AG10803 (cell line): ENCODE data around the gene BABAM1.

Source experiments
- DNase-seq: peaks from one replicate; pipeline ENCODE4 v3.0.0; 2010; ENCODE audit warnings: low read depth
- H3K4me3 ChIP-seq: 2 replicates; pipeline ENCODE4 v1.5.1; 2011; ENCODE audit warnings: mild to moderate bottlenecking, low read length, control low read depth
- TF ChIP-seq, protein P1 (sequence below): conservative IDR thresholded peaks from 2 replicates; pipeline ENCODE4 v1.5.1; 2011; ENCODE audit warnings: mild to moderate bottlenecking, low read length, control low read depth, inconsistent platforms

The BABAM1 gene

DNA sequence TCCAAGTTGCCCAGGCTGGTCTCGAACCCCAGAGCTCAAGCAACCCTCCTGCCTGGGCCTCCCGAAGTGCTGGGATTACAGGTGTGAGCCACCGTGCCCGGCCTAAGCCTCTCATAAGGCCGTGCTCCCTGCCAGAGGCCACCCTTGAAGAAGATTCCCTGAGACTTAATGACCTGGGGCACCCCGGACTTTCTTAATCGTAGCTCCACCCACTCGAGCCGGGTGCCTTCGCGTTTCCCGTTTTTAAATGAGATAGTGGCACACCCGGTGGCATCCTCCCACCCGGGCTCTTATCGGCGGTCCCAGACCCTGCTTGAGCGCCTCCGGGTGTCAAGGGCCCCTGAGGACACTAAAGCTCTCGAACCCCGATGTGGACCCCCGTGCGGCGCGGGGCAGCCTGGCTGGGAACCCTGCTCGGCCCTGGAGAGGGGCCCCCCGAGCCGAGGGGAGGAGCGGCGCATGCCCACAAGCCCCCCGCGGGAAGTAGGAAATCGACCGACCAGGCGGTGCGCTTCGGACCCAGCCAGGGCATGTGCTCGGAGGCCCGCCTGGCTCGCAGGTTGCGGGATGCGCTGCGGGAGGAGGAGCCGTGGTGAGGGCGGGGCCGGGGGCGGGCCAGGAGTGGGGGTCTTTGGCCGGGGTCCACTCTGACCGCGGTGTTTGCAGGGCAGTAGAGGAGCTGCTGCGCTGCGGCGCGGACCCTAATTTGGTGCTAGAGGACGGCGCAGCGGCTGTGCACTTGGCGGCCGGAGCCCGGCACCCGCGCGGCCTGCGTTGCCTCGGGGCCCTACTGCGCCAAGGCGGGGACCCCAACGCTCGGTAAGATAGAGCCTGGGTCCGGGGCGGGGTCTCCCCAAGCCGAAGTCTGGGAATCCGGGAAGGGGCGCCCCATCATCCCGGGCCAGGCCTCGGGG is 14.4 kb downstream of the BABAM1 start, which contains the start of gene ANKLE1:
ANKLE1 (plus strand) TSS at position 511 of the 914 bp plus-strand sequence; CDS start at position 531, 20 bp downstream.
- TF ChIP-seq, protein P1, sequence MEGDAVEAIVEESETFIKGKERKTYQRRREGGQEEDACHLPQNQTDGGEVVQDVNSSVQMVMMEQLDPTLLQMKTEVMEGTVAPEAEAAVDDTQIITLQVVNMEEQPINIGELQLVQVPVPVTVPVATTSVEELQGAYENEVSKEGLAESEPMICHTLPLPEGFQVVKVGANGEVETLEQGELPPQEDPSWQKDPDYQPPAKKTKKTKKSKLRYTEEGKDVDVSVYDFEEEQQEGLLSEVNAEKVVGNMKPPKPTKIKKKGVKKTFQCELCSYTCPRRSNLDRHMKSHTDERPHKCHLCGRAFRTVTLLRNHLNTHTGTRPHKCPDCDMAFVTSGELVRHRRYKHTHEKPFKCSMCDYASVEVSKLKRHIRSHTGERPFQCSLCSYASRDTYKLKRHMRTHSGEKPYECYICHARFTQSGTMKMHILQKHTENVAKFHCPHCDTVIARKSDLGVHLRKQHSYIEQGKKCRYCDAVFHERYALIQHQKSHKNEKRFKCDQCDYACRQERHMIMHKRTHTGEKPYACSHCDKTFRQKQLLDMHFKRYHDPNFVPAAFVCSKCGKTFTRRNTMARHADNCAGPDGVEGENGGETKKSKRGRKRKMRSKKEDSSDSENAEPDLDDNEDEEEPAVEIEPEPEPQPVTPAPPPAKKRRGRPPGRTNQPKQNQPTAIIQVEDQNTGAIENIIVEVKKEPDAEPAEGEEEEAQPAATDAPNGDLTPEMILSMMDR: no peak
- no peak for DNase-seq
- peak within 1 kb of the TSS; percentile 45 for H3K4me3 ChIP-seq

DNA sequence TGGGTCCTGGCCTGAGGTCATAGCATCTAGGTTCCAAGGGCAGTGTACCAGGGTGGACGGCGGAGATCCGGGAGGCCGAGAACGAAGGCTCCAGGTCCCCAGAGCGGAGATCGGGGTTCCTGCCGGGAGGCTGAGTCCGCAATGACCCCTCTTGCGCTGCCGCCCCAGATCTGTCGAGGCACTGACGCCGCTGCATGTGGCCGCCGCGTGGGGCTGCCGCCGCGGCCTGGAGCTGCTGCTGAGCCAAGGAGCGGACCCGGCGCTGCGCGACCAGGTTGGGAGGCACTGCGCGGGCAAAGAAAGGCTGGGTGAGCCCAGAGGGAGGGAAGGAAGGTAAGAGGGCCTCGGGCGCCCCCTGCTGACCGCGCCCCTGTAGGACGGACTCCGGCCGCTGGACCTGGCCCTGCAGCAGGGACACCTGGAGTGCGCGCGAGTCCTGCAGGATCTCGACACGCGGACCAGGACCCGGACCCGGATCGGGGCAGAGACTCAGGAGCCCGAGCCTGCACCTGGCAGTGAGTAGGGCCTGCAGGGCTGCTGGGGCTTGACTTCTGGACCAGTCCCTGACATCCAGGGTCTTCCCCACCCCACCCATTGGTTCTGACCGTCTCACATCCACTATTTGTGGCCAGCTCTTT is 15.4 kb downstream of the BABAM1 start:
- H3K4me3 ChIP-seq: peak overlapping the region; percentile 45
- TF ChIP-seq, protein P1: peak; percentile 70
- peak; percentile 60 for DNase-seq

GRCh38 chr19:17283504-17283996 is 16.3 kb downstream of the BABAM1 start:
- TF ChIP-seq, protein P1: no peak
- H3K4me3 ChIP-seq: no peak overlapping the region
- no peak for DNase-seq

DNA sequence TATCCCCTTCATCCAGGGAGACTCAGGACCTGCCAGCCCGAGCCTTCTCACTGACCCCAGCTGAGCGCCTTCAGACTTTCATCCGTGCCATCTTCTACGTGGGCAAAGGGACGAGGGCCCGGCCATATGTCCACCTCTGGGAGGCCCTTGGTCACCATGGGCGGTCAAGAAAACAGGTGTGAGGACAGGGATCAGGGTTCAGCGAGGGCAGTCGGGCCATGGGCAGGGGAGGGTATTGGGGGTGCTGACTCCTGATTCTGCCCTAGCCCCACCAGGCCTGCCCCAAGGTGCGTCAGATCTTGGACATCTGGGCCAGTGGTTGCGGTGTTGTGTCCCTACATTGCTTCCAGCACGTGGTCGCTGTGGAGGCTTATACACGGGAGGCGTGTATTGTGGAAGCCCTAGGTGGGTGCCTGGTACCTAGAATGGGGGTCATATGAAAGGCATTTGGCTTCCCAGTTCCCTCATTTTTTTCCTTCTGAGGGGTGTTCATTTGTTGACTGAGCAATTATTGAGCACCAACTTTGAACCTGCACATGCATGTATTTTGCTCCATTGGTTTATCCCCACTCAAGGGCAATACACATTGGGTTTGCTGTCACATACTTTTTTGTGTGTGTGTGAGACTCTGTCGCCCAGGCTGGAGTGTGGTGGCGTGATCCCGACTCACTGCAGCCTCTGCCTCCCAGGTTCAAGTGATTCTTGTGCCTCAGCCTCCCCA is 18.3 kb downstream of the BABAM1 start:
- no peak overlapping the region for H3K4me3 ChIP-seq
- TF ChIP-seq, protein P1: no peak
- DNase-seq: no peak

DNA sequence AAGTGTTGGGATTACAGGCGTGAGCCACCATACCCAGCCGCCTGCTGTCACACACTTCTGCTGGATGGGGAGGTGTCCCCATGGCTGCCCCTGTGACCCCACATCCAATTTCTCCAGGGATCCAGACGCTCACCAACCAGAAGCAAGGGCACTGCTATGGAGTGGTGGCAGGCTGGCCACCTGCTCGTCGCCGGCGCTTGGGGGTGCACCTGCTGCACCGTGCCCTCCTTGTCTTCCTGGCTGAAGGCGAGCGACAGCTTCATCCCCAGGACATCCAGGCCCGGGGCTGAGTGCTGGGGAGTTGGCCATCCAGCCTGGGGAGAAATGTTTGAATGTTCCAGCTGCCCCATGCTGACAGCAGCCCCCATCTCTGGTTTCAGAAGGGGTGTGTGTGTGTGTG is 19.0 kb downstream of the BABAM1 start:
- no peak for DNase-seq
- TF ChIP-seq, protein P1: no peak
- no peak overlapping the region for H3K4me3 ChIP-seq

GRCh38 chr19:17286752-17287151 is 19.5 kb downstream of the BABAM1 start:
- DNase-seq: no peak
- TF ChIP-seq, protein P1: no peak
- no peak overlapping the region for H3K4me3 ChIP-seq
